HepG2 (cell line): ENCODE results near the gene MTHFD2L. TPM values are rescaled to one million over a fixed set of nuclear protein-coding genes. Genes with fewer than 3 reads are reported as not detected.
A peak's percentile ranks its signal among the peaks of the same experiment; 100 is the strongest.

Experiments
- AFF4 ChIP-seq: sonication (generic); formaldehyde crosslinking; IDR thresholded peaks from 2 replicates; pipeline ENCODE4 v1.4.0; 2020; ENCODE audit warnings: missing genetic modification reagents
- BRCA1 ChIP-seq: sonication (generic); formaldehyde crosslinking; IDR thresholded peaks from 2 replicates; pipeline ENCODE4 v1.4.0; 2020; ENCODE audit warnings: missing genetic modification reagents
- DRAP1 ChIP-seq: IDR thresholded peaks from 2 replicates; pipeline ENCODE4 v1.6.1; 2016; ENCODE audit warnings: missing genetic modification reagents, missing compliant biosample characterization
- ELK4 ChIP-seq: sonication (generic); formaldehyde crosslinking; IDR thresholded peaks from 2 replicates; pipeline ENCODE4 v1.9.0; 2021; ENCODE audit warnings: missing genetic modification reagents, borderline replicate concordance
- GLMP ChIP-seq: sonication (generic); formaldehyde crosslinking; IDR thresholded peaks from 2 replicates; pipeline ENCODE4 v1.9.0; 2021; ENCODE audit warnings: missing genetic modification reagents, mild to moderate bottlenecking, borderline replicate concordance
- GZF1 ChIP-seq: sonication (generic); formaldehyde crosslinking; IDR thresholded peaks from 2 replicates; pipeline ENCODE4 v1.5.1; 2020; ENCODE audit warnings: mild to moderate bottlenecking, missing genetic modification reagents
- IKZF4 ChIP-seq: sonication (generic); formaldehyde crosslinking; IDR thresholded peaks from 2 replicates; pipeline ENCODE4 v1.5.1; 2020; ENCODE audit warnings: borderline replicate concordance, mild to moderate bottlenecking, low read depth, missing genetic modification reagents; ENCODE audit errors: not compliant biosample characterization
- KLF9 ChIP-seq: IDR thresholded peaks from 2 replicates; pipeline ENCODE4 v1.6.1; 2016; ENCODE audit warnings: low read depth
- TAF15 ChIP-seq: fragments of 200-400 bp; formaldehyde crosslinking; IDR thresholded peaks from one replicate; pipeline ENCODE4 v1.6.1; 2018; ENCODE audit warnings: mild to moderate bottlenecking, low read depth, low read length; ENCODE audit not compliant: poor library complexity, severe bottlenecking
- TEF ChIP-seq: sonication (generic); formaldehyde crosslinking; IDR thresholded peaks from 2 replicates; pipeline ENCODE4 v1.5.0; 2020; ENCODE audit warnings: missing genetic modification reagents
- YEATS2 ChIP-seq: sonication (generic); formaldehyde crosslinking; IDR thresholded peaks from 2 replicates; pipeline ENCODE4 v1.4.0; 2020; ENCODE audit warnings: missing genetic modification reagents, borderline replicate concordance
- ZBTB7B ChIP-seq: sonication (generic); formaldehyde crosslinking; IDR thresholded peaks from 2 replicates; pipeline ENCODE4 v1.4.0; 2020; ENCODE audit warnings: missing genetic modification reagents
- ZNF121 ChIP-seq: sonication (generic); formaldehyde crosslinking; IDR thresholded peaks from 2 replicates; pipeline ENCODE4 v1.5.0; 2020; ENCODE audit warnings: mild to moderate bottlenecking, missing genetic modification reagents
- ZNF280D ChIP-seq: sonication (generic); formaldehyde crosslinking; IDR thresholded peaks from 2 replicates; pipeline ENCODE4 v1.5.1; 2020; ENCODE audit warnings: mild to moderate bottlenecking, missing genetic modification reagents
- ZNF567 ChIP-seq: sonication (generic); formaldehyde crosslinking; IDR thresholded peaks from 2 replicates; pipeline ENCODE4 v1.8.1; 2023; ENCODE audit warnings: mild to moderate bottlenecking, missing genetic modification reagents, borderline replicate concordance
- ZNF660 ChIP-seq: sonication (generic); formaldehyde crosslinking; IDR thresholded peaks from 2 replicates; pipeline ENCODE4 v1.5.1; 2020; ENCODE audit warnings: mild to moderate bottlenecking, low read depth, missing genetic modification reagents, borderline replicate concordance
- ZNF703 ChIP-seq: sonication (generic); formaldehyde crosslinking; IDR thresholded peaks from 2 replicates; pipeline ENCODE4 v1.5.1; 2020; ENCODE audit warnings: missing genetic modification reagents, mild to moderate bottlenecking, moderate library complexity, borderline replicate concordance
- ZSCAN21 ChIP-seq: sonication (generic); formaldehyde crosslinking; IDR thresholded peaks from 2 replicates; pipeline ENCODE4 v1.8.0; 2022; ENCODE audit warnings: mild to moderate bottlenecking, missing genetic modification reagents, moderate library complexity, borderline replicate concordance
- polyA plus RNA-seq, 8 experiments: library from polyadenylated mRNA; depleted of rRNA in 3 of 8; stranded (reverse) in 7 of 8; unstranded in 1 of 8; fragments of >200 nt; fragmentation: Illumina TruSeq in 4 of 8; extraction: Trizol in 4 of 8; gene quantifications; 2 replicates each; pipeline versions ENCODE4 v1.2.1 to v1.2.3, GENCODE V29; 2011 to 2016; ENCODE audit warnings: low read depth in 4 of 8, missing spikeins in 1 of 8, mixed read lengths in 1 of 8; ENCODE audit not compliant: insufficient read depth in 1 of 8
- total RNA-seq, 5 experiments: library from RNA; depleted of rRNA; stranded (reverse); fragments of >200 nt; fragmentation: Illumina TruSeq; extraction: Trizol; gene quantifications; 2 replicates each; pipeline ENCODE4 v1.2.3, GENCODE V29; 2016; ENCODE audit warnings: low read depth in 1 of 5

Gene MTHFD2L
- total and polyA plus RNA-seq, 2 of the 13 experiments (the other 11 are each of a cell fraction or from before 2014, with no cell fraction given), result 10.5 to 14.9 TPM

GRCh38 chr4:74202062-74202586 is 44.2 kb downstream of the MTHFD2L start (continued):
- peak; percentile 40; the same call in 1 of the 2 replicates for TF ChIP-seq DRAP1 (CRISPR knock-in tag)
- no peak for TF ChIP-seq TAF15
- no peak for TF ChIP-seq BRCA1 (CRISPR knock-in tag)
- TF ChIP-seq ZNF703 (CRISPR knock-in tag), result peak; percentile 100
- no peak for TF ChIP-seq IKZF4
- no peak for TF ChIP-seq TEF (CRISPR knock-in tag)
- TF ChIP-seq ZNF121 (CRISPR knock-in tag), result no peak
- 0 out of 2 replicates have a peak, but pooled peaks have one; percentile 33 for TF ChIP-seq ZBTB7B (CRISPR knock-in tag)
- 0 out of 2 replicates have a peak, but pooled peaks have one; percentile 56 for TF ChIP-seq KLF9 (CRISPR knock-in tag)
- no peak for TF ChIP-seq GZF1 (CRISPR knock-in tag)
- TF ChIP-seq GLMP (CRISPR knock-in tag), result no peak
- no peak for TF ChIP-seq YEATS2
- 0 out of 2 replicates have a peak, but pooled peaks have one; percentile 57 for TF ChIP-seq ZSCAN21
- no peak for TF ChIP-seq AFF4 (CRISPR knock-in tag)
- no peak for TF ChIP-seq ZNF567 (CRISPR knock-in tag)
- TF ChIP-seq ZNF660 (CRISPR knock-in tag), result no peak
- no peak for TF ChIP-seq ELK4 (CRISPR knock-in tag)
- TF ChIP-seq ZNF280D (CRISPR knock-in tag), result peak; percentile 67; the same call in 1 of the 2 replicates
